KMS-11 (cell line): ENCODE measurements around the gene KRABD2.

Experiments
- H2AFZ ChIP-seq: fragments of 200-600 bp; sonication (generic); 2 replicates; pipeline ENCODE4 v1.6.1; 2016; ENCODE audit warnings: antibody characterized with exemption, mixed run types, low read depth
- H3K27ac ChIP-seq: fragments of 200-600 bp; sonication (generic); 2 replicates; pipeline ENCODE4 v1.6.1; 2016; ENCODE audit warnings: mild to moderate bottlenecking, mixed run types
- H3K27me3 ChIP-seq: fragments of 200-600 bp; sonication (generic); 2 replicates; pipeline ENCODE4 v1.6.1; 2017; ENCODE audit warnings: mild to moderate bottlenecking, low read depth, mixed run types, moderate library complexity; ENCODE audit not compliant: insufficient read depth
- H3K36me3 ChIP-seq: fragments of 200-600 bp; sonication (generic); 2 replicates; pipeline ENCODE4 v1.6.1; 2017; ENCODE audit warnings: mild to moderate bottlenecking, mixed run types; ENCODE audit not compliant: insufficient read depth
- H3K4me1 ChIP-seq: fragments of 200-600 bp; sonication (generic); 2 replicates; pipeline ENCODE4 v1.6.1; 2016; ENCODE audit warnings: mild to moderate bottlenecking, low read depth, mixed run types; ENCODE audit not compliant: poor library complexity, severe bottlenecking
- H3K4me2 ChIP-seq: fragments of 200-600 bp; sonication (generic); 2 replicates; pipeline ENCODE4 v1.7.0; 2016; ENCODE audit warnings: mild to moderate bottlenecking, mixed run types
- H3K4me3 ChIP-seq: fragments of 200-600 bp; sonication (generic); IDR thresholded peaks from 2 replicates; pipeline ENCODE4 v1.6.1; 2017; ENCODE audit warnings: low read depth, low read length, mixed read lengths; ENCODE audit not compliant: insufficient read depth
- H3K79me2 ChIP-seq: fragments of 200-600 bp; sonication (generic); 2 replicates; pipeline ENCODE4 v1.6.1; 2016; ENCODE audit warnings: low read depth, mixed run types; ENCODE audit not compliant: insufficient read depth
- H3K9ac ChIP-seq: fragments of 200-600 bp; sonication (generic); 2 replicates; pipeline ENCODE4 v1.6.1; 2016; ENCODE audit warnings: mild to moderate bottlenecking, mixed run types
- H4K20me1 ChIP-seq: fragments of 200-600 bp; sonication (generic); 2 replicates; pipeline ENCODE4 v1.6.1; 2016; ENCODE audit warnings: mild to moderate bottlenecking, mixed run types; ENCODE audit not compliant: insufficient read depth
- TF ChIP-seq, protein P1 (sequence below): fragments of 200-600 bp; sonication (generic); conservative IDR thresholded peaks from 2 replicates; pipeline ENCODE4 v1.6.1; 2017; ENCODE audit warnings: low read depth, mild to moderate bottlenecking, antibody characterized with exemption, low read length, moderate library complexity, mixed read lengths

Gene KRABD2

GRCh38 chr17:8339540-8339939 is 37.0 kb downstream of the KRABD2 start, which contains the start of gene ODF4:
TSS of gene ODF4 (plus strand) at chr17:8339840. CDS start at chr17:8340052, 212 bp downstream.
- no peaks in the 10 kb centered on the region for H3K4me1 ChIP-seq
- no peaks in the 10 kb centered on the region for H3K36me3 ChIP-seq
- H3K27ac ChIP-seq = no peak within 1 kb of the TSS
- H3K9ac ChIP-seq = no peak within 1 kb of the TSS
- no peaks in the 10 kb centered on the region for H3K27me3 ChIP-seq
- TF ChIP-seq, protein P1, sequence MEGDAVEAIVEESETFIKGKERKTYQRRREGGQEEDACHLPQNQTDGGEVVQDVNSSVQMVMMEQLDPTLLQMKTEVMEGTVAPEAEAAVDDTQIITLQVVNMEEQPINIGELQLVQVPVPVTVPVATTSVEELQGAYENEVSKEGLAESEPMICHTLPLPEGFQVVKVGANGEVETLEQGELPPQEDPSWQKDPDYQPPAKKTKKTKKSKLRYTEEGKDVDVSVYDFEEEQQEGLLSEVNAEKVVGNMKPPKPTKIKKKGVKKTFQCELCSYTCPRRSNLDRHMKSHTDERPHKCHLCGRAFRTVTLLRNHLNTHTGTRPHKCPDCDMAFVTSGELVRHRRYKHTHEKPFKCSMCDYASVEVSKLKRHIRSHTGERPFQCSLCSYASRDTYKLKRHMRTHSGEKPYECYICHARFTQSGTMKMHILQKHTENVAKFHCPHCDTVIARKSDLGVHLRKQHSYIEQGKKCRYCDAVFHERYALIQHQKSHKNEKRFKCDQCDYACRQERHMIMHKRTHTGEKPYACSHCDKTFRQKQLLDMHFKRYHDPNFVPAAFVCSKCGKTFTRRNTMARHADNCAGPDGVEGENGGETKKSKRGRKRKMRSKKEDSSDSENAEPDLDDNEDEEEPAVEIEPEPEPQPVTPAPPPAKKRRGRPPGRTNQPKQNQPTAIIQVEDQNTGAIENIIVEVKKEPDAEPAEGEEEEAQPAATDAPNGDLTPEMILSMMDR = no peak
- no peaks in the 10 kb centered on the region for H3K79me2 ChIP-seq
- no peak within 1 kb of the TSS for H3K4me2 ChIP-seq
- H4K20me1 ChIP-seq = no peaks in the 10 kb centered on the region
- H2AFZ ChIP-seq = no peak within 1 kb of the TSS
- H3K4me3 ChIP-seq = no peak within 1 kb of the TSS

DNA sequence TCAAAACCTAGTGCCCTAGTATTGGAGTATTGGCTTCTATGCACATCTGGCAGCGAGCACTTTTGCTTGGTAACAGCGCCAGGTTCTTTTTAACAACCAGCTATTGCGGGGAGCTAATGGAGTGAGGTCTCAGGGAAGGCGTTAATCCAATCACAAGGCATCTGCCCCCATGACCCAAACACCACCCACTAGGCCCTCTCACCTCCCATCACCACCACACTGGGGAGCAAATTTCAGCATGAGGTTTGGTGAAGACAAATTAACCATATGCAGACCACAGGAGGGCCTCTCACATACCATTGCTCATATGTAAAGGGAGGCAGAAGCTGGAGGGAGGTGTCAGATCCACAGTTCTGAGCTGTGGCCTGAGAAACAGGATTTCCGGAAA is 37.8 kb downstream of the KRABD2 start:
- Histone ChIP-seq H3K4me3 (no peak overlapping the region), H3K79me2 (no peaks in the 10 kb centered on the region), H3K27me3 (no peaks in the 10 kb centered on the region), H3K9ac (no peak overlapping the region), H3K4me1 (no peaks in the 10 kb centered on the region), H3K36me3 (no peaks in the 10 kb centered on the region), H2AFZ (no peak overlapping the region), H3K27ac (no peak overlapping the region), H4K20me1 (no peaks in the 10 kb centered on the region), H3K4me2 (no peak overlapping the region)
- TF ChIP-seq, protein P1 = no peak

DNA sequence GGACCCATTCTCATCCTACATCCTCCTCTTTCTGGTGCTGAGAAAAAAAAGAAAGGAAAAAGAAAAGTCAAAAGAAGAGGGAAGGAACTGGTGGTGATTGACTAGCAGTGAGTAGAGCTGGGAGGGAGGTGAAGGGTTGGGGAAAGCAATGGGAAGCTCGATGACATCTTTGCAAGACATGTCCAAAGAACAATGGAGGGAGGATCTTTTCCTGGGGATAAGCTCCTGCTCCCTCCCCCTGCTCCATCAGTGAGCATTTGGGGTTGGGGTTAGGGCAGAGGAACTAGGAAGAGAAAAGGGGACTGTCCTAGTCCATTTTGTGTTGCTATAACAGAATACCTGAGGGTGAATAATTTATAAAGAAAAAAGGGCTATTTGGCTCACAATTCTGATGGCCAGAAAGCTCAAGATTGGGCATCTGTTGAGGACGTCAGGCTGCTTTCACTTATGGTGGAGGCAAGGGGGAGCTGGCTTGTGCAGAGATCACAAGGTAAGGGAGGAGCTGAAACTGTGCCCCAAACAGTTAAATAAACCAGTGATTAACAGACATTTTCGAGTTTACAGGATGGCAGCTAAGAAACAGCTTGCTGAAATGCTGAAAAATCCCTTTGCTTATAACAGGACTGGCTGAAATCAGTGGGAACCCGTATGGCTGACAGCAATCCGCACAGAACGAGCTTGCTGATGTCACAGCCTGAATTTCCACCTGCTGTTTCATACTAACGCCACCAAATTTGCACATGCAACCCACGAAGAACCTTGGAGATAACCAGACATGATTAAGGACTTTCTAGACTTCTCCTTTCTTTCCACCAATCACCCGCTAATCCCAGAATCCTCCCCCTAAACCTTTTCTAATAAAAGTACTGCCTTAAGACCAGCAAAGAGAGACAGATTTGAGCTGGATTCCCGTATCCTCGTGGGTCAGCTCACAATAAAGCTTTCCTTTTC is 38.4 kb downstream of the KRABD2 start:
- Histone ChIP-seq H3K4me2 (no peak overlapping the region), H3K9ac (no peak overlapping the region), H4K20me1 (no peaks in the 10 kb centered on the region), H3K4me1 (no peaks in the 10 kb centered on the region), H2AFZ (no peak overlapping the region), H3K36me3 (no peaks in the 10 kb centered on the region), H3K27me3 (no peaks in the 10 kb centered on the region), H3K79me2 (no peaks in the 10 kb centered on the region), H3K4me3 (no peak overlapping the region), H3K27ac (no peak overlapping the region)
- TF ChIP-seq, protein P1 = no peak

GRCh38 chr17:8333281-8333680 is 43.2 kb downstream of the KRABD2 start:
- Histone ChIP-seq H3K4me1 (no peaks in the 10 kb centered on the region), H3K9ac (no peak overlapping the region), H3K27me3 (no peaks in the 10 kb centered on the region), H3K36me3 (no peaks in the 10 kb centered on the region), H4K20me1 (no peaks in the 10 kb centered on the region), H3K4me3 (no peak overlapping the region), H3K4me2 (no peak overlapping the region), H2AFZ (no peak overlapping the region), H3K27ac (no peak overlapping the region), H3K79me2 (no peaks in the 10 kb centered on the region)
- TF ChIP-seq, protein P1 = no peak
